Sigmoid colon (tissue), 4 donors: Measurements from ENCODE around the gene SNRPF.

Experiments used
- EP300 ChIP-seq, 4 donors: sonication (generic); formaldehyde crosslinking; IDR thresholded peaks; one replicate each; pipeline ENCODE4 v1.6.1; 2017; ENCODE audit warnings: antibody characterized with exemption in 4 of 4
- POLR2A ChIP-seq, 2 donors: fragments of 450-650 bp; IDR thresholded peaks; one replicate each; pipeline ENCODE4 v1.6.1; 2016; ENCODE audit warnings: antibody characterized with exemption in 2 of 2, mild to moderate bottlenecking in 2 of 2, moderate library complexity in 2 of 2
- POLR2AphosphoS5 ChIP-seq, 4 donors: sonication (generic); formaldehyde crosslinking; IDR thresholded peaks; one replicate each; pipeline ENCODE4 v1.6.1; 2017; ENCODE audit warnings: antibody characterized with exemption in 4 of 4
- TF ChIP-seq, protein P1 (sequence below), 4 experiments: fragments of 450-650 bp in 3 of 4; fragments of 200-600 bp in 1 of 4; IDR thresholded peaks; one replicate each; pipeline ENCODE4 v1.5.1; 2016 to 2019; ENCODE audit warnings: antibody characterized with exemption in 4 of 4, mild to moderate bottlenecking in 3 of 4, moderate library complexity in 2 of 4

DNA sequence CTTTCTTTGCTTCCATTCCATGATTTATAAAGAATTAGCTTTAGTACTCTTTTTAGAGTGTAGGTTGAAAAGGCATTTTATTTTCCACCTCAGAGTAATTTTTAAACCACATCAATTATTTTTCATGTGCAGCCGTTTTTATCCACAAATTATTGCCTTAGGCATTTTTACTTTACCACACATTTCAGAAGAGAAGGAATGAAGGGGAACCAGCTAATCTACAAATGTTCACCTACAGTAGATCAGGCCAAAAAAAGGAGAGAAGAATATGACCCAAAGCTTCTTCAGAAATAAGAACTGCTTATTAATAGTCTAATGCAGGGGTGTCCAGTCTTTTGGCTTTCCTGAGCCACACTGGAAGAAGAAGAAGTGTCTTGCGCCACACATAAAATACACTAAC lies 48.3 kb upstream of the SNRPF start:
- TF ChIP-seq, protein P1, sequence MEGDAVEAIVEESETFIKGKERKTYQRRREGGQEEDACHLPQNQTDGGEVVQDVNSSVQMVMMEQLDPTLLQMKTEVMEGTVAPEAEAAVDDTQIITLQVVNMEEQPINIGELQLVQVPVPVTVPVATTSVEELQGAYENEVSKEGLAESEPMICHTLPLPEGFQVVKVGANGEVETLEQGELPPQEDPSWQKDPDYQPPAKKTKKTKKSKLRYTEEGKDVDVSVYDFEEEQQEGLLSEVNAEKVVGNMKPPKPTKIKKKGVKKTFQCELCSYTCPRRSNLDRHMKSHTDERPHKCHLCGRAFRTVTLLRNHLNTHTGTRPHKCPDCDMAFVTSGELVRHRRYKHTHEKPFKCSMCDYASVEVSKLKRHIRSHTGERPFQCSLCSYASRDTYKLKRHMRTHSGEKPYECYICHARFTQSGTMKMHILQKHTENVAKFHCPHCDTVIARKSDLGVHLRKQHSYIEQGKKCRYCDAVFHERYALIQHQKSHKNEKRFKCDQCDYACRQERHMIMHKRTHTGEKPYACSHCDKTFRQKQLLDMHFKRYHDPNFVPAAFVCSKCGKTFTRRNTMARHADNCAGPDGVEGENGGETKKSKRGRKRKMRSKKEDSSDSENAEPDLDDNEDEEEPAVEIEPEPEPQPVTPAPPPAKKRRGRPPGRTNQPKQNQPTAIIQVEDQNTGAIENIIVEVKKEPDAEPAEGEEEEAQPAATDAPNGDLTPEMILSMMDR (IDR thresholded peaks at IDR 0.05) = no peak
- no peak for TF ChIP-seq POLR2A (IDR thresholded peaks at IDR 0.05)
- no peak for TF ChIP-seq POLR2AphosphoS5 (IDR thresholded peaks at IDR 0.05)
- TF ChIP-seq EP300 (IDR thresholded peaks at IDR 0.05) = no peak
